HG02870 (cell line): Measurements from ENCODE around the gene DICER1.

Source experiments
- ATAC-seq: cut with Tn5 transposase; IDR thresholded peaks from one replicate; pipeline ENCODE4 v1.9.1; 2021; ENCODE audit warnings: mild to moderate bottlenecking, moderate library complexity; ENCODE audit not compliant: unreplicated experiment

Gene DICER1

DNA sequence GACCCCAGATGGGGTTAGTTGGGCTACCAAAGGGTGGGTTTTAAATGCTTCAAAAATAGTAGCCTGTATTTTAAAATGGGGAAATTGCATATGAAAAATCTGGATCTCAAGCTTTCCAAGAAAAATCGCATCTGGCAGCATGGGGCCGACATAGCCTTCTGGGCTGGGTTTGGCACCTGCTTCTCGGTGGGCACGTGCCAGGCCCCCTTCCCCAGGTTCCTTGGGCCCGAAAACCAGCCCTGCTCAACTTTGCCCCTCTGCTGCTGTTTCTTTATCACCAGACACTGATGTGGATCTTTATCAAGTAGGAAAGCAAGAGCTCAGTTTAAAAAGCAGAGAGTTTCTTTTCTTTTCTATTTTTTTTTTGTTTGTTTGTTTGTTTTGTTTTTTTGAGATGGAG lies 95.1 kb downstream of the DICER1 start:
- ATAC-seq, result no peak

DNA sequence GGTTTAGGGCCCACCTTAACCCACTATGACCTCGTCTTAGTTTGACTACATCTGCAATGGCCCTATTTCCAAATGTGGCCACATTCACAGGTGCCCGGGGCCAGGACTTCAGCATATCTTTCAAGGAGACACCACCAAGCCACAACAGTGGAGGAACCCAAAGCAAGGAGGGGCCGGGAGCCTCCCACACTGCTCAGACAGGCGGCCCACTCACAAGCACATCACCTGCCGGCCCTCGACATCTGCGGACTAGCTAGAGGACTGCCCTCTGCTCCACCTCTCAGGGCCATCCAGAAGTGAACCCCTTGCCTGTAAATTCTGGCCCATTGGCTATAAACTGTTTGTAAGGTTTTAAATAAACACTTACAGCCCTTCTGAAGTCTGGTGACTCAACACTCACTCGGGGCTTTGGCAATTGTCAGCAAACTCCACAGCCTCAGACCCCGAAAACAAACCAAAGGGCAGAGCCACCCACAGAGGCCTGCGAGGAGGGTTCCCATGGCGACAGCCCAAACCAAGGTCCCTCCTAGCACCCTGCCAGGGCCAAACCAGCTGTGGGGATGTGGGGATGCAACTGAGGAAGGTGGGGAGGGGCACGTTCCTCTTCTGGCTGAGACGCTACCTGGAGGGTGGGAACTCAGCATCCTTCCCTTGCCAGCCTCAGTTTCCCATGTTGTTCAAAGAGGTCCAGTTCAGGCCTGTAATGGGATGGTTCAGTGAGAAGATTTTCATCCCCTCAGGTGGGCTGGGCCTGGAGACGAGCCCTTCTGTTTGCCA lies 95.8 kb downstream of the DICER1 start:
- ATAC-seq, result no peak

- ATAC-seq, result no peak
Measured at GRCh38 chr14:95059126-95059525, 98.2 kb downstream of the DICER1 start.

GRCh38 chr14:95058491-95058890 lies 98.8 kb downstream of the DICER1 start:
- ATAC-seq, result no peak

DNA sequence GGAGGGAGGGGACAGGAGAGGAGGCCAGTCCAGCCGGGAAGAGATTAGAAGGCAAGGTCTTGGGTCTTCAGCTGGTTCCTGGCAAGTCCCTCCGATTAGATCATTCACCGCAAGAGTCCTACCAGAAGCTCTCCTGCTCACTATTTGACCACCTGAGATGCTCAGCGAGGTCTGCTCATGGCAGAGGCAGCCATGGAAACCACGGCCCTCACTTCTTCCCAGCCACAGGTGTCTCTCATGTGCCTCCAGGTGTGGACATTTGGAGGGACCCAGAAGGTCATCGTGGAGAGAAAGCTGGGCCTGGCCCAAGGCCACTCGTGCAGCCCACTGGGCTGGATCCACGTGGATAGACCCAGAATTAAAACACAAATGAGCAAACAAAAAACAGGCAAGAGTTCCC lies 99.5 kb downstream of the DICER1 start:
- ATAC-seq, result no peak

DNA sequence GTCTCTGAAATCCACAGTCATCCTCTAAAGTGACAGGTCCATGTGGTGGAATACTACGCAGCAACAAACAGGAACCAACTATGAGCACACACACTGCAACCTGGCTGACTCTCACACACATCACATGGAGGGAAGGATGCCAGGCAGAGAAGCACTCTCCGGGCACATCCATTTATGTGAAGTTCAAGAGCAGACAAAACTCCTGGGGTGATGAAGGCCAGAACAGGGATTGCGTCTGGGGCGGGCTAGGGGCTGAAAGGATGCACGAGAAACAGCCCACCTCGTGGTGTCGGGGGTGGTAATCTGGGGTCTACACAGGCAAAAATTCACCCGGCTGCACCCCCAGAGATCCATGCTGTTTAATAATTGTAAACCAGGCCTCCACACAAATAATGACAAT lies 100.2 kb downstream of the DICER1 start:
- ATAC-seq, result no peak

- ATAC-seq, result no peak
Measured at GRCh38 chr14:95056476-95056875, 100.9 kb downstream of the DICER1 start.

DNA sequence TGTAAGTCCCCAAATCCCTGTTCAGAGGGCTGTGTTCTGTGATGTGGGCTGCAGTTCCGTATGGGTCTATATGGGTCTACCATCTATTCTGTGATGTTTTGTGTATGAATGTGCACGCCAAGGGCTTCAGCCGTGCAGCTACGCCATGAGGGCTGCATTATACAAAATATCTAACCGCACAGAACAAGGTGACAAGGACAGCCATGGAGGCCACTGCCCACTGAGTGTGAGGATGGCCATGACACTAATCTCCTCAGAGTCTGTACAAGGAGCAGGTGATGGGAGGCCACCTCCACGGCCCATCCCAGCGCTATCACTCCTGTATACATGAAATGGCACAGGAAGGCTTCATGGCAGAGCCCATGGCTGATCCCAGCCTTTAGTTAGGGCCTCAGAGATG lies 102.0 kb downstream of the DICER1 start:
- ATAC-seq, result no peak

- ATAC-seq, result no peak
Measured at GRCh38 chr14:95054346-95055280, 102.7 kb downstream of the DICER1 start.

DNA sequence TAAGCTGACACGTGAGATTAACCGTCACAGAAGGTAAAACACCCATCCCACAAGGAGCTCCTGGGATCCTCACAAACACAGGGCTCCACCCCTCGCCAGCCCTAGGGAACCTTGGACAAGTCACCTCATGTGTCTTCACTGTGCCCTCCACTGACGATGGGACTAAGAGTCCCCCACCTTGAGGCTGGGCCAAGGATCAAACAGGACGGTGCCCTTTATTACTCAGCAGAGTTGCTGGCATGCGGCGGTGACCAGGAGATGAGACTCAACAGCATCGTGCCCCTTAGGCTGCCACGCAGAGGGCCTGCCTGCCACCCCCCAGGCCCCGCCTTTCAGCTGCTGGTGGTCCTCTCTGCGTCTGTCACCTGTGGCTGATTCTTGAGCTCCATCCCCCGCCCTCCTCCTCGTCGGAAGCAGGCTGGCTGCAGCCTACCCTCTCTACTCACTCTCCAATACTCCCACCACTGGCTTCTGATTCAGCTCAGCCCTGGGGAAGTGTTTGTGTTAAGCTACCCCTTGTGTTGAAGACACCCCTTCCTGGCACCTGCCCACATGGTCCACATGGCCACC lies 105.2 kb downstream of the DICER1 start:
- no peak for ATAC-seq

- no peak for ATAC-seq
Measured at GRCh38 chr14:95049952-95050351, 107.4 kb downstream of the DICER1 start.

DNA sequence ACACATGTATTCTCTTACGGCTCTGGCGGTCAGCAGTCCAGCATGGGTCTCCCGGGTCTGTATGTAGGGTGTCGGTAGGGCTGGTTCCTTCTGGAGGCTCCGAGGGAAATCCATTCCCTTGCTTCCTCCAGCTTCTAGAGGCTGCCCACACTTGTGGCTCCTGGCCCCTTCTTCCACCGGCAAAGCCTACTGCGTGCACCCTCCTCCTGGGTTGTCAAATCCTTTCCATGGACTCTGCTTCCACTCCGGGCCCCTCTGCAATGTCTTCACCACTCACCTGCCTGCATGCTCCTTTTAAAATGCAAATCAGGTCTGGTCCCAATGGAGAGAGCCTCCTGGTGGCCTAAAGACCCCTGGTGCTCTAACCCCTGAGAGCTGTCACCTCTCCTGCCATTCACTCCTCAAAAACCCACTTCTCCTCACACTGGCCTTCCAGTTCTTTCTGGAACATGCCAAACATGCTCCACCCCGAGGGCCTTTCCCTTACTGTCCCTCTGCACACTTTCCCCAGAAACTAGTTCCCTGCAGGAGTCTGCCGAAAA lies 108.5 kb downstream of the DICER1 start:
- ATAC-seq, result no peak

DNA sequence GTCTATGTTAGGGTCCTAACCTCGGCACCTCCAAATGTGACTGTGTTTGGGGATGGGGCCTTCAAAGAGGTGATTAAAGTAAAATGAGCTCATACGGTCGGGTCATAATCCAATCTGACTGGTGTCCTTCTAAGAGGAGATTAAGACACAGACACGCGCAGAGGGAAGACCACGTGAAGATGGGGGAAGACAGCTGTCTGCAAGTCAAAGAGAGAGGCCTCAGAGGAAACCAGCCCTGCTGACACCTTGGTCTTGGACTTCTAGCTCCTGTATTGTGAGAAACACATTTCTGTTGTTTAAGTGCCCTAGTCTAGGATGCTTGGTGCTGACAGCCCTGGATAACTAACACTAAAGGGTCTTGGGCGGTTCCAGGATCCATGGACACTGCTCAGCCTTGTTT lies 109.6 kb downstream of the DICER1 start:
- no peak for ATAC-seq

- no peak for ATAC-seq
Measured at GRCh38 chr14:95046711-95047681, 110.3 kb downstream of the DICER1 start.

- no peak for ATAC-seq
Measured at GRCh38 chr14:95045836-95046430, 111.4 kb downstream of the DICER1 start.

- no peak for ATAC-seq
Measured at GRCh38 chr14:95045106-95045701, 112.1 kb downstream of the DICER1 start.

- no peak for ATAC-seq
Measured at GRCh38 chr14:95044463-95045105, 112.7 kb downstream of the DICER1 start.

- ATAC-seq, result no peak
Measured at GRCh38 chr14:95043732-95044462, 113.4 kb downstream of the DICER1 start.
